SK-N-SH (cell line): Measurements from ENCODE around the gene SPATA16. TPM values are rescaled to one million over a fixed set of nuclear protein-coding genes. Genes with fewer than 3 reads are reported as not detected.

Source experiments
- CTCF ChIA-PET: fragments of 300-600, 350-600 bp; formaldehyde crosslinking; extraction: SDS; loops from one replicate; lab custom pipeline; 2021; lab: Yijun Ruan, JAX
- POLR2A ChIA-PET: fragments of 350-600 bp; sonication (Branson Sonifier 250); formaldehyde crosslinking; extraction: SDS; loops from one replicate; lab custom pipeline; 2020; ENCODE audit warnings: antibody characterized with exemption, inconsistent platforms; lab: Yijun Ruan, JAX
- DNase-seq: peaks from one replicate; pipeline ENCODE4 v3.0.0; 2012
- H2AFZ ChIP-seq: fragments of 200-600 bp; sonication (generic); 2 replicates; pipeline ENCODE4 v1.8.1; 2016; ENCODE audit warnings: antibody characterized with exemption, mild to moderate bottlenecking, low read depth
- H3F3A ChIP-seq: fragments of 200-600 bp; sonication (generic); replicated peaks from 2 replicates; pipeline ENCODE3; 2016; ENCODE audit warnings: antibody characterized with exemption, mild to moderate bottlenecking; ENCODE audit not compliant: insufficient read depth
- H3K27ac ChIP-seq, 2 experiments: fragments of 200-500 bp in 1 of 2; fragments of 200-600 bp in 1 of 2; sonication (Bioruptor generic) in 1 of 2; sonication (generic), shearing (Covaris generic) in 1 of 2; 2 replicates each; pipeline versions ENCODE4 v1.5.1 to v1.6.1; 2014 to 2016; ENCODE audit warnings: low read depth in 2 of 2, inconsistent platforms in 1 of 2, low read length in 1 of 2, mild to moderate bottlenecking in 1 of 2, mixed read lengths in 1 of 2
- H3K27me3 ChIP-seq: fragments of 200-600 bp; sonication (generic), shearing (Covaris generic); 2 replicates; pipeline ENCODE4 v1.6.1; 2016; ENCODE audit warnings: mixed run types; ENCODE audit not compliant: insufficient read depth
- H3K36me3 ChIP-seq, 2 experiments: fragments of 200-500 bp in 1 of 2; fragments of 200-600 bp in 1 of 2; sonication (Bioruptor generic) in 1 of 2; sonication (generic) in 1 of 2; replicated peaks in 1 of 2; 2 replicates each; pipeline versions ENCODE3 to v1.5.1; 2014 to 2016; ENCODE audit warnings: low read length in 1 of 2, mild to moderate bottlenecking in 1 of 2; ENCODE audit not compliant: insufficient read depth in 2 of 2, control insufficient read depth in 1 of 2
- H3K4me1 ChIP-seq, 2 experiments: fragments of 200-500 bp in 1 of 2; fragments of 200-600 bp in 1 of 2; sonication (Bioruptor generic) in 1 of 2; sonication (generic), shearing (Covaris generic) in 1 of 2; 2 replicates each; pipeline versions ENCODE4 v1.5.1 to v1.6.1; 2014 to 2016; ENCODE audit warnings: low read depth in 1 of 2, low read length in 1 of 2, mixed run types in 1 of 2; ENCODE audit not compliant: insufficient read depth in 2 of 2, control insufficient read depth in 1 of 2
- H3K4me2 ChIP-seq: fragments of 200-600 bp; sonication (generic), shearing (Covaris generic); 2 replicates; pipeline ENCODE4 v1.6.1; 2017; ENCODE audit warnings: mixed run types
- H3K4me3 ChIP-seq, 2 experiments: fragments of 200-500 bp in 1 of 2; fragments of 200-600 bp in 1 of 2; sonication (Bioruptor generic) in 1 of 2; sonication (generic), shearing (Covaris generic) in 1 of 2; 2 replicates each; pipeline versions ENCODE4 v1.5.1 to v1.8.1; 2014 to 2016; ENCODE audit warnings: low read depth in 2 of 2, inconsistent platforms in 1 of 2, low read length in 1 of 2, mild to moderate bottlenecking in 1 of 2, mixed read lengths in 1 of 2, moderate library complexity in 1 of 2
- H3K79me2 ChIP-seq: fragments of 200-600 bp; sonication (generic); 2 replicates; pipeline ENCODE4 v1.8.1; 2017; ENCODE audit warnings: mild to moderate bottlenecking; ENCODE audit not compliant: insufficient read depth
- H3K9ac ChIP-seq: fragments of 200-600 bp; sonication (generic); 2 replicates; pipeline ENCODE4 v1.6.1; 2017; ENCODE audit warnings: mixed run types
- H3K9me2 ChIP-seq: fragments of 200-600 bp; sonication (generic); 2 replicates; pipeline ENCODE4 v1.6.1; 2017; ENCODE audit warnings: mixed run types
- H3K9me3 ChIP-seq: fragments of 200-600 bp; sonication (generic); 2 replicates; pipeline ENCODE4 v1.6.1; 2017; ENCODE audit warnings: mixed run types, mild to moderate bottlenecking, moderate library complexity
- H4K20me1 ChIP-seq: fragments of 200-600 bp; sonication (generic); 2 replicates; pipeline ENCODE4 v1.6.1; 2017; ENCODE audit warnings: mild to moderate bottlenecking, mixed run types; ENCODE audit not compliant: insufficient read depth
- EP300 ChIP-seq, 2 experiments: IDR thresholded peaks; 2 replicates each; pipeline versions ENCODE4 v1.4.0 to v1.6.1; 2012; ENCODE audit warnings: borderline replicate concordance in 1 of 2, low read depth in 1 of 2, low read length in 1 of 2
- FOXJ3 ChIP-seq: sonication (generic); formaldehyde crosslinking; IDR thresholded peaks from 2 replicates; pipeline ENCODE4 v1.5.1; 2020; ENCODE audit warnings: mild to moderate bottlenecking, missing genetic modification reagents
- FOXM1 ChIP-seq: IDR thresholded peaks from 2 replicates; pipeline ENCODE4 v1.4.0; 2012; ENCODE audit warnings: low read depth, mild to moderate bottlenecking
- GATA2 ChIP-seq: sonication (generic); formaldehyde crosslinking; IDR thresholded peaks from 2 replicates; pipeline ENCODE4 v1.5.0; 2020; ENCODE audit warnings: mild to moderate bottlenecking, missing genetic modification reagents
- JUND ChIP-seq: IDR thresholded peaks from 2 replicates; pipeline ENCODE4 v1.4.0; 2012
- MEF2A ChIP-seq: IDR thresholded peaks from 2 replicates; pipeline ENCODE4 v1.4.0; 2012; ENCODE audit warnings: low read depth, borderline replicate concordance
- MXI1 ChIP-seq: IDR thresholded peaks from 2 replicates; pipeline ENCODE4 v1.6.1; 2012; ENCODE audit warnings: mild to moderate bottlenecking, low read depth, low read length, improper control_type of control experiment
- NRF1 ChIP-seq: IDR thresholded peaks from 2 replicates; pipeline ENCODE4 v1.6.1; 2012; ENCODE audit warnings: low read depth, mild to moderate bottlenecking, low read length
- RCOR1 ChIP-seq: fragments of 150-350 bp; IDR thresholded peaks from 2 replicates; pipeline ENCODE4 v1.6.1; 2017; ENCODE audit warnings: antibody characterized with exemption, low read length
- RXRA ChIP-seq: IDR thresholded peaks from 2 replicates; pipeline ENCODE4 v1.4.0; 2012; ENCODE audit warnings: low read depth, mild to moderate bottlenecking, borderline replicate concordance
- TCF12 ChIP-seq: IDR thresholded peaks from 2 replicates; pipeline ENCODE4 v1.4.0; 2012
- WGBS: methylation state at CpG from one replicate; pipeline ENCODE4 v1.1.6; 2017; ENCODE audit warnings: low lambda C conversion rate; 5-methylcytosine and 5-hydroxymethylcytosine counted together
- polyA plus RNA-seq, 3 experiments: library from polyadenylated mRNA; depleted of rRNA; stranded (reverse); fragments of >200 nt; gene quantifications; 2 replicates each; pipeline ENCODE4 v1.2.3, GENCODE V29; 2012
- TF ChIP-seq, protein P1 (sequence below): IDR thresholded peaks from 2 replicates; pipeline ENCODE4; 2012
- TF ChIP-seq, protein P2 (sequence below): IDR thresholded peaks from 2 replicates; pipeline ENCODE4 v1.4.0; 2012; ENCODE audit warnings: low read depth, borderline replicate concordance

Gene SPATA16
- polyA plus RNA-seq, 1 of the 3 experiments (the other 2 are of a cell fraction): not detected

- H3K4me3 ChIP-seq: no peak overlapping the region
- no peaks in the 10 kb centered on the region for H3K79me2 ChIP-seq
- no peak overlapping the region for H3K27ac ChIP-seq
- H3K4me2 ChIP-seq: no peak overlapping the region
- H3K9ac ChIP-seq: no peak overlapping the region
- no peaks in the 10 kb centered on the region for H4K20me1 ChIP-seq
- H3K9me2 ChIP-seq: no peaks in the 10 kb centered on the region
- TF ChIP-seq FOXJ3: no peak
- no peak for TF ChIP-seq EP300 (IDR thresholded peaks at IDR 0.05; ENCODE audit: borderline replicate concordance in 1 of 2, low read depth in 1 of 2, low read length in 1 of 2)
- no peaks in the 10 kb centered on the region for H3F3A ChIP-seq
- 68% methylated on average over 2 of the region's 2 CpGs for WGBS
- H2AFZ ChIP-seq: no peak overlapping the region
- H3K27me3 ChIP-seq: no peaks in the 10 kb centered on the region; the same call in 1 of the 2 replicates
- no peak for DNase-seq
- no peaks in the 10 kb centered on the region for H3K36me3 ChIP-seq
- H3K9me3 ChIP-seq: no peaks in the 10 kb centered on the region
- ChIA-PET POLR2A (no interaction called here), CTCF (interaction anchor here (1.0 kb wide), 1 partner anchor 27 kb away, joined by 3 read pairs; no protein-coding TSS in a partner anchor)
- H3K4me1 ChIP-seq: peaks cover 6 to 9% of the 10 kb centered on the region in 2 experiments; a peak in 3 of 4 replicates
Observed at GRCh38 chr3:172919297-172919683, 221.7 kb downstream of the SPATA16 start.

GRCh38 chr3:172918568-172919296 lies 222.3 kb downstream of the SPATA16 start:
- no peak overlapping the region for H3K27ac ChIP-seq
- POLR2A ChIA-PET: no interaction called here

GRCh38 chr3:172918165-172918564 lies 222.9 kb downstream of the SPATA16 start:
- H3K27me3 ChIP-seq: no peaks in the 10 kb centered on the region; the same call in 1 of the 2 replicates
- no peak overlapping the region for H3K9ac ChIP-seq
- H4K20me1 ChIP-seq: no peaks in the 10 kb centered on the region
- DNase-seq: no peak
- ChIA-PET POLR2A (interaction anchor here (1.0 kb wide), 1 partner anchor 10 kb away, joined by 3 read pairs; no protein-coding TSS in a partner anchor), CTCF (no interaction called here)
- peaks cover 6 to 9% of the 10 kb centered on the region in 2 experiments; a peak in 3 of 4 replicates for H3K4me1 ChIP-seq
- 0 out of 2 replicates have a peak overlapping the region, but pooled peaks have one; percentile 60 for H2AFZ ChIP-seq
- no peaks in the 10 kb centered on the region for H3K9me3 ChIP-seq
- H3K79me2 ChIP-seq: no peaks in the 10 kb centered on the region
- no peaks in the 10 kb centered on the region for H3K36me3 ChIP-seq
- no peaks in the 10 kb centered on the region for H3F3A ChIP-seq
- H3K4me2 ChIP-seq: no peak overlapping the region
- no peak overlapping the region for H3K4me3 ChIP-seq
- H3K27ac ChIP-seq: no peak overlapping the region
- WGBS: 16% methylated on average over 3 of the region's 3 CpGs
- no peaks in the 10 kb centered on the region for H3K9me2 ChIP-seq
- TF ChIP-seq FOXM1 (no peak), MEF2A (no peak), RXRA (no peak), MXI1 (no peak), JUND (no peak), EP300 (IDR thresholded peaks at IDR 0.05; ENCODE audit: borderline replicate concordance in 1 of 2, low read depth in 1 of 2, low read length in 1 of 2) (no peak), RCOR1 (no peak), TCF12 (no peak), GATA2 (CRISPR knock-in tag) (no peak)
- TF ChIP-seq, protein P1, sequence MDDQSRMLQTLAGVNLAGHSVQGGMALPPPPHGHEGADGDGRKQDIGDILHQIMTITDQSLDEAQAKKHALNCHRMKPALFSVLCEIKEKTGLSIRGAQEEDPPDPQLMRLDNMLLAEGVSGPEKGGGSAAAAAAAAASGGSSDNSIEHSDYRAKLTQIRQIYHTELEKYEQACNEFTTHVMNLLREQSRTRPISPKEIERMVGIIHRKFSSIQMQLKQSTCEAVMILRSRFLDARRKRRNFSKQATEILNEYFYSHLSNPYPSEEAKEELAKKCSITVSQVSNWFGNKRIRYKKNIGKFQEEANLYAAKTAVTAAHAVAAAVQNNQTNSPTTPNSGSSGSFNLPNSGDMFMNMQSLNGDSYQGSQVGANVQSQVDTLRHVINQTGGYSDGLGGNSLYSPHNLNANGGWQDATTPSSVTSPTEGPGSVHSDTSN: no peak
- TF ChIP-seq, protein P2, sequence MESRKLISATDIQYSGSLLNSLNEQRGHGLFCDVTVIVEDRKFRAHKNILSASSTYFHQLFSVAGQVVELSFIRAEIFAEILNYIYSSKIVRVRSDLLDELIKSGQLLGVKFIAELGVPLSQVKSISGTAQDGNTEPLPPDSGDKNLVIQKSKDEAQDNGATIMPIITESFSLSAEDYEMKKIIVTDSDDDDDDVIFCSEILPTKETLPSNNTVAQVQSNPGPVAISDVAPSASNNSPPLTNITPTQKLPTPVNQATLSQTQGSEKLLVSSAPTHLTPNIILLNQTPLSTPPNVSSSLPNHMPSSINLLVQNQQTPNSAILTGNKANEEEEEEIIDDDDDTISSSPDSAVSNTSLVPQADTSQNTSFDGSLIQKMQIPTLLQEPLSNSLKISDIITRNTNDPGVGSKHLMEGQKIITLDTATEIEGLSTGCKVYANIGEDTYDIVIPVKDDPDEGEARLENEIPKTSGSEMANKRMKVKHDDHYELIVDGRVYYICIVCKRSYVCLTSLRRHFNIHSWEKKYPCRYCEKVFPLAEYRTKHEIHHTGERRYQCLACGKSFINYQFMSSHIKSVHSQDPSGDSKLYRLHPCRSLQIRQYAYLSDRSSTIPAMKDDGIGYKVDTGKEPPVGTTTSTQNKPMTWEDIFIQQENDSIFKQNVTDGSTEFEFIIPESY: no peak

More at GRCh38 chr3:172918568-172919296, 222.3 kb downstream of the SPATA16 start:
- CTCF ChIA-PET: interaction anchor here (1.0 kb wide), 1 partner anchor 26 kb away, joined by 3 read pairs; no protein-coding TSS in a partner anchor
- no peaks in the 10 kb centered on the region for H3K9me2 ChIP-seq
- no peak overlapping the region for H3K4me2 ChIP-seq
- H3K9ac ChIP-seq: no peak overlapping the region
- no peak for TF ChIP-seq FOXJ3
- TF ChIP-seq RCOR1: no peak
- TF ChIP-seq JUND: no peak
- no peak for TF ChIP-seq NRF1
- TF ChIP-seq, protein P1: no peak
- no peak for TF ChIP-seq GATA2 (CRISPR knock-in tag)
- no peaks in the 10 kb centered on the region for H3K36me3 ChIP-seq
- 56% methylated on average over 3 of the region's 3 CpGs for WGBS
- H3K27me3 ChIP-seq: no peaks in the 10 kb centered on the region; the same call in 1 of the 2 replicates
- H2AFZ ChIP-seq: no peak overlapping the region
- no peaks in the 10 kb centered on the region for H4K20me1 ChIP-seq
- H3K9me3 ChIP-seq: no peaks in the 10 kb centered on the region
- DNase-seq: no peak
- H3K79me2 ChIP-seq: no peaks in the 10 kb centered on the region
- peaks cover 6 to 9% of the 10 kb centered on the region in 2 experiments; a peak in 3 of 4 replicates for H3K4me1 ChIP-seq
- H3K4me3 ChIP-seq: no peak overlapping the region
- H3F3A ChIP-seq: no peaks in the 10 kb centered on the region
